PFSK-1 (cell line): ENCODE results near the gene UAP1L1.

Experiments
- FOXP2 ChIP-seq: optimal IDR thresholded peaks from 2 replicates; pipeline ENCODE3; 2011; ENCODE audit warnings: borderline replicate concordance, control low read depth, inconsistent platforms; ENCODE audit not compliant: insufficient read depth; ENCODE audit errors: extremely low read length, extremely low read depth
- POLR2AphosphoS5 ChIP-seq: IDR thresholded peaks from 2 replicates; pipeline ENCODE4 v1.6.1; 2012; ENCODE audit warnings: low read depth, mild to moderate bottlenecking, control low read depth, low read length, moderate library complexity
- REST ChIP-seq, 2 experiments: IDR thresholded peaks; 2 replicates each; pipeline versions ENCODE4 v1.6.1 to v1.8.0; 2011 to 2012; ENCODE audit warnings: low read depth in 2 of 2, low read length in 2 of 2, control low read depth in 1 of 2, inconsistent platforms in 1 of 2, mild to moderate bottlenecking in 1 of 2, moderate library complexity in 1 of 2; ENCODE audit not compliant: insufficient read depth in 1 of 2
- SIN3A ChIP-seq: IDR thresholded peaks from 2 replicates; pipeline ENCODE4 v1.6.1; 2012; ENCODE audit warnings: mild to moderate bottlenecking, low read length, moderate library complexity, borderline replicate concordance; ENCODE audit not compliant: insufficient read depth
- TAF1 ChIP-seq: IDR thresholded peaks from 2 replicates; pipeline ENCODE4 v1.6.1; 2012; ENCODE audit warnings: low read length, control low read depth, borderline replicate concordance; ENCODE audit not compliant: insufficient read depth

Gene UAP1L1

GRCh38 chr9:137034709-137035506 lies 42.4 kb upstream of the UAP1L1 start:
- TF ChIP-seq REST (IDR thresholded peaks at IDR 0.05; ENCODE audit: insufficient read depth in 1 of 2, low read depth in 2 of 2, low read length in 2 of 2) (no peak), POLR2AphosphoS5 (no peak), TAF1 (no peak)

GRCh38 chr9:137035507-137035834 lies 41.8 kb upstream of the UAP1L1 start:
- TF ChIP-seq SIN3A, result no peak
- TF ChIP-seq POLR2AphosphoS5, result 0 out of 2 replicates have a peak, but pooled peaks have one; percentile 19
- TF ChIP-seq FOXP2, result no peak
- TF ChIP-seq TAF1, result no peak

GRCh38 chr9:137035937-137036336 lies 41.4 kb upstream of the UAP1L1 start:
- TF ChIP-seq REST (IDR thresholded peaks at IDR 0.05; ENCODE audit: insufficient read depth in 1 of 2, low read depth in 2 of 2, low read length in 2 of 2) (no peak), POLR2AphosphoS5 (no peak), TAF1 (no peak), FOXP2 (no peak), SIN3A (no peak)

GRCh38 chr9:137037035-137037434 lies 40.3 kb upstream of the UAP1L1 start:
- no peak for TF ChIP-seq SIN3A
- TF ChIP-seq TAF1, result no peak
- no peak for TF ChIP-seq REST (IDR thresholded peaks at IDR 0.05; ENCODE audit: insufficient read depth in 1 of 2, low read depth in 2 of 2, low read length in 2 of 2)
- no peak for TF ChIP-seq POLR2AphosphoS5
- no peak for TF ChIP-seq FOXP2

DNA sequence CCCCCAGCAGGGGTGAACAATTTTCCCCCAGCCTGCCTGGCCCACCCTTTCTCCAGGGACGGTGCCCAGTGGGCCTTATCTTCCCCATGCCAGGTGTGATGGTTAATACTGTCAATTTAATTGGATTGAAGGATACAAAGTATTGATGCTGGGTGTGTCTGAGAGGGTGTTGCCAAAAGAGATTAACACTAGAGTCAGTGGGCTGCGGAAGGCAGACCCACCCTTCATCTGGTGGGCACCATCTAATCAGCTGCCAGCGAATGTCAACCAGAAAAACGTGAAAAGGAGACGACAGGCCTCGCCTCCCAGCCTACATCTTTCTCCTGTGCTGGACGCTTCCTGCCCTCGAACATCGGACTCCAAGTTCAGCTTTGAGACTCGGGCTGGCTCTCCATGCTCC lies 39.8 kb upstream of the UAP1L1 start:
- TF ChIP-seq POLR2AphosphoS5 (no peak), TAF1 (no peak), FOXP2 (no peak), SIN3A (no peak), REST (IDR thresholded peaks at IDR 0.05; ENCODE audit: insufficient read depth in 1 of 2, low read depth in 2 of 2, low read length in 2 of 2) (no peak)
